Dendritic cell treated with granulocyte-macrophage colony-stimulating factor and Interleukin-4, amounts not matched to agents 40 ng/mL and 50 ng/mL, for 4 days (primary cell): ENCODE measurements around the gene DPEP1.
"Not testable (repeated sequence)": the region's sequence is repeated elsewhere in the genome, so short reads cannot be mapped to it uniquely, and the experiment has no call there.

Source experiments
- H3K27ac Mint-ChIP-seq: one replicate; pipeline ENCODE4 v1.8.0; 2022; ENCODE audit warnings: mild to moderate bottlenecking, mixed read lengths
- H3K27me3 Mint-ChIP-seq: one replicate; pipeline ENCODE4 v1.8.0; 2022; ENCODE audit warnings: mild to moderate bottlenecking, mixed read lengths
- H3K36me3 Mint-ChIP-seq: one replicate; pipeline ENCODE4 v1.8.0; 2022; ENCODE audit warnings: low read depth, mixed read lengths
- H3K4me1 Mint-ChIP-seq: one replicate; pipeline ENCODE4 v1.8.0; 2022; ENCODE audit warnings: low read depth, mixed read lengths
- H3K4me3 Mint-ChIP-seq: one replicate; pipeline ENCODE4 v1.8.0; 2022; ENCODE audit warnings: mild to moderate bottlenecking, moderate library complexity, mixed read lengths
- H3K9me3 Mint-ChIP-seq: one replicate; pipeline ENCODE4 v1.8.0; 2022; ENCODE audit warnings: mixed read lengths
- intact Hi-C: fragments of 100-400 bp; cut with micrococcal nuclease; formaldehyde crosslinking; loops from one replicate; pipeline ENCODE4 v1.15.0; 2022

DPEP1 gene

GRCh38 chr16:89613231-89613953, at the start of gene DPEP1:
TSS of gene DPEP1 (plus strand) at chr16:89613642. CDS start at chr16:89630411, 16,769 bp downstream.
- no peak within 1 kb of the TSS for H3K4me3 Mint-ChIP-seq
- intact Hi-C loops = no loop called here
- H3K27me3 Mint-ChIP-seq = peaks cover 18% of the 10 kb centered on the region
- H3K4me1 Mint-ChIP-seq = peaks cover 7% of the 10 kb centered on the region
- no peak within 1 kb of the TSS for H3K27ac Mint-ChIP-seq
- no peaks in the 10 kb centered on the region for H3K36me3 Mint-ChIP-seq
- H3K9me3 Mint-ChIP-seq = no peaks in the 10 kb centered on the region

- Mint-ChIP-seq H3K27me3 (peaks cover 2% of the 10 kb centered on the region), H3K4me1 (peaks cover 54% of the 10 kb centered on the region), H3K4me3 (no peak overlapping the region), H3K36me3 (peaks cover 49% of the 10 kb centered on the region), H3K27ac (peak overlapping the region; percentile 6), H3K9me3 (no peaks in the 10 kb centered on the region)
- intact Hi-C loops = loop anchor here (10.0 kb wide), 1 partner anchor 70 kb away; the partner anchor contains the start of gene ANKRD11
These were observed 48.8 kb upstream of the DPEP1 start for GRCh38 chr16:89564476-89565255.

DNA sequence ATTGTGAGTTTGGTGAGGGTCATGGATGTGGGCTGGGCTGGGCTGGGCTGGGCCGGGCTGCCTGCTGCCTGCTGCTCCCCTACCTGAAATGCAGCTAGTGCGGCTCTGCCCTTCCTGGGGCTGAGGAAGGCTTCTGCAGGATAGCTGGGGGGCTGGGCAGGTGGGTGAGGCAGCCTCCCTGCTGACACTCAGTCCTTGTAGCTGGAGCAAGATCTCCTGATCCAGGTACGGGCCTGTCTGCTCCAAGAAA, 48.3 kb upstream of the DPEP1 start:
- peak overlapping the region; percentile 57 for H3K4me3 Mint-ChIP-seq
- peaks cover 51% of the 10 kb centered on the region for H3K4me1 Mint-ChIP-seq
- H3K27ac Mint-ChIP-seq = peak overlapping the region; percentile 6
- H3K9me3 Mint-ChIP-seq = no peaks in the 10 kb centered on the region
- intact Hi-C loops = loop anchor here (10.0 kb wide), 1 partner anchor 70 kb away; the partner anchor contains the start of gene ANKRD11
- peaks cover 49% of the 10 kb centered on the region for H3K36me3 Mint-ChIP-seq
- H3K27me3 Mint-ChIP-seq = peaks cover 5% of the 10 kb centered on the region

DNA sequence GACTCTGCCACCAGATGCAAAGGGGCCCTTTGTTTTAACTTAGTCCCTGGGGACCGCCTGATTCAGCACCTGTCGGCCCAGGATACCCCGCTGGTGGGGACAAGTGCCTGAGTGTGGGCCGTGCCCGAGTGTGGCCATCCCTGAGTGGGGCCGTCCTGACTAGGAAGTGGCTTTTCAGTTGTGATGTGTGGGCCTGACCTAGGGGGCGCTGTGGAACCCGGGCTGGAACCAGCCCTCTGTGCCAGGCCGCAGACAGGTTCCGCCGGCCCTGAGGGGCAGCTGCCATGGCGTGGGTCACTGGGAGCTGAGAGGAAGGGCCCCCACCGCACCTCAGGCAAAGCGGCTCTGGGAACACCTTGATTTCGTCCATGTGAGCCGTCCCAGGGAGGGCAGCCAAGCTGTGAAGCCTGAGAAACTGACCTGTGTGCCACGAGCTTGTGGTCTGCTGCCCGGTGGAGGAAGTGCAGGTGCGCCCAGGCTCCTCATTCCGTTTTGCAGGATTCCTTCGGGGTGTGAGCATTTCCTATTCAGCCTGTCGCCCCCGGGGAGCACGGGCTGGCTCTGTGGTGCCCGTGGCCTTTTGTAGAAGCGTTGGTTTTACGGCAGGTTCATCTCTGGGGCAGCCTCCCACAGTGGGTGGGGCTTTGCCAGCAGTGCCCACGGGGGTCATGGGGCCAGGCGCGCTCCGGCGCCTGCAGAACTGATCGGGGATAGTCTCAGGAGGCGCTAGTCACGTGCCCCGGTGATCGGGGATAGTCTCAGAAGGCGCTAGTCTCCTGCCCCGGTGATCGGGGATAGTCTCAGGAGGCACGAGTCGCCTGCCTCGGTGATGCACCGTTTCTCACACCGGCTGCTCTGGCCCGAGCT, 47.7 kb upstream of the DPEP1 start:
- H3K4me3 Mint-ChIP-seq = peak overlapping the region; percentile 57
- H3K27me3 Mint-ChIP-seq = peaks cover 9% of the 10 kb centered on the region
- peak overlapping the region; percentile 6 for H3K27ac Mint-ChIP-seq
- intact Hi-C loops = loop anchor here (10.0 kb wide), 1 partner anchor 71 kb away; the partner anchor contains the start of gene ANKRD11
- H3K36me3 Mint-ChIP-seq = peaks cover 49% of the 10 kb centered on the region
- peaks cover 51% of the 10 kb centered on the region for H3K4me1 Mint-ChIP-seq
- H3K9me3 Mint-ChIP-seq = no peaks in the 10 kb centered on the region

DNA sequence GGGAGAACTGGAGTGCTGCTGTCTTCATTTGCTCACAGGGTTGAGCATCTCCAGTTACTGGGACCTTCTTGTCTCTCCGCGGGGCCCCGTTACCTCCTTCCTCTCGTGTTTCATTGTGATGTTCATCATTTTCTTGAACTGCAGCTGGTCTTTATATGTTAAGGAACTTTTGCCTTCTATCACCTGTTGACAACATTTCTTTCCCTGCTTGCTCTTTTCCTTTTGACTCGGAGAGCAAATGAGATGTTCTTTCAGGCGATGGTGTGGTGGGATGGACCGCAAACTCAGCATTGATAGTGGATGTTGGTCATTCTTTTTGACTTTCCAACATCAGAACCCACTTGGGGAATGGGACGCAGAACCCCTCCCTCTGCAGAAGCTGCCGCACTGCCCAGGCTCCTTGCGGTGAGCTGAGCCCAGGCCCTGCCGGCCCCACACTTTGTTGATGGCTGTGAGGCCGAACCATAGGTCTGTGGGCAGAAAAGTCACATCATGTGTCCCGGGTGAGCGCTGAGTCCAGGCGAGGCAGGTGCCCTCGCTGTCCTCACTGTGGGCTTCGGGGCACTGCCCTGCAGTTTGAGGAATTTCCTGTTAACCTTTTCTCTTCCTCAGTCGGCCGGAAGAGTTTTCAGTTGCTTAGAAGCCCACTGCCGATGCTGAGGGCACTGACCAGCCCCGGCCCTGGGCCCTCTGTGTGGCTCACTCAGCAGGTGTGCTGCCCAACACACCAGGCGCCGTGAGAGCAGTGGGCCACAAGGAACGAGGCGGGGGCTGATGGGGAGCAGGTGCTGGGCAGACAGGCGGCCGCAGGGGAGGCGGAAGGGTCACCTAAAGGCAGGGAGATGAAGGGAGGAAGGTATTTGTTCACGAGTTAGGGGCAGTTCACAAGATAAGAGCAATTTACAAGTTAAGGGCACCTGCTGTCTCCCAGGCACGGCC, 45.5 kb upstream of the DPEP1 start:
- Mint-ChIP-seq H3K9me3 (no peaks in the 10 kb centered on the region), H3K4me1 (peaks cover 44% of the 10 kb centered on the region), H3K4me3 (no peak overlapping the region), H3K27me3 (peaks cover 26% of the 10 kb centered on the region), H3K36me3 (peaks cover 30% of the 10 kb centered on the region), H3K27ac (no peak overlapping the region)
- intact Hi-C loops = loop anchor here (10.0 kb wide), 1 partner anchor 73 kb away; the partner anchor contains the start of gene ANKRD11

DNA sequence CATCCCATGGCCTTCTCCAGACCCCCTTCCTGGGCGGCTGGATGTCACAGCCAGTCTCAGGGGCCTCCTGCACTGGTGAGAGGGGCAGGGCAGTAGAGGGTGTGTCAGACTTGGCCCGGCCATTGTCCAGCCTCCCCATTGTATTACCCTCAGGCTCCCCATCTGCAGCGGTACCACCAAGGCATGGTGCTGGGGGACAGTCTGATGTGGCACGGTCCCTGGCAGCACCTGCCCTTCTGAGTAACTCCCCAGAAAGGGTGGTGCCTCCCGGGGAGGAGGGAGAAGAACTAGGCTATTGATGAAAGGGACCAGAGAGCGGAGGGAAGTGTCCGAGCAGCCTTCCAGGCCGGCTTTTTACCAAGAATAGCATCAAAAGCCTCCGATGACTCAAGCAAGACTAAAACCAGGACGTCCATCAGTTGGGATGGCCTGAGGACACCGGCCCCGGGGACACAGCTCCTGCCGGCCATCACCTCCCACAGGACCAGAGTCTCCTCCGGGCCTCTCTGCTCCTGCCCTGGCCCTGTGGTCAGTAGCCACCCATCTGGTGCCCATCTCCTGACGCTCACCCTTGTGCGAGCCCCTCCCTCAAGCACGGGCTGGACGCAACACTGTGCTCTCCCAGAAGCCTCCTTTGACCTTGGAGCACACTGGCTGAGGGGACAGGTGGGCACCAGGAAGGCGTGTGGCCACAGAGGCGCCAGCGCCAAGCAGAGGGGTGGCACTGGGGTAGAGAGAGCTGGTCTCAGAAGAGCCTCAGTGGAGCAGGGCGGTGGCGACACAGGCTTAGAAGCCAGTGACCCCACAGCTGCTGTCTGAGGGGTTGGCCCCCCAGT, 43.7 kb upstream of the DPEP1 start:
- Mint-ChIP-seq H3K27ac (peak overlapping the region; percentile 38), H3K27me3 (peaks cover 42% of the 10 kb centered on the region), H3K36me3 (peaks cover 12% of the 10 kb centered on the region), H3K9me3 (no peaks in the 10 kb centered on the region), H3K4me1 (peaks cover 26% of the 10 kb centered on the region), H3K4me3 (no peak overlapping the region)
- intact Hi-C loops = loop anchor here (10.0 kb wide), 1 partner anchor 75 kb away; the partner anchor contains the start of gene ANKRD11

- Mint-ChIP-seq H3K36me3 (peaks cover 6% of the 10 kb centered on the region), H3K4me3 (no peak overlapping the region), H3K27me3 (peaks cover 48% of the 10 kb centered on the region), H3K9me3 (no peaks in the 10 kb centered on the region), H3K27ac (peak overlapping the region; percentile 38), H3K4me1 (peaks cover 19% of the 10 kb centered on the region)
- intact Hi-C loops = no loop called here
These were observed 43.0 kb upstream of the DPEP1 start for GRCh38 chr16:89570342-89570923.

- Mint-ChIP-seq H3K27me3 (peaks cover 51% of the 10 kb centered on the region), H3K4me1 (peaks cover 12% of the 10 kb centered on the region)
- H3K27ac Mint-ChIP-seq, H3K4me3 Mint-ChIP-seq, intact Hi-C loops, H3K36me3 Mint-ChIP-seq, H3K9me3 Mint-ChIP-seq: not testable (repeated sequence)
These were observed 42.4 kb upstream of the DPEP1 start for GRCh38 chr16:89570983-89571598.

DNA sequence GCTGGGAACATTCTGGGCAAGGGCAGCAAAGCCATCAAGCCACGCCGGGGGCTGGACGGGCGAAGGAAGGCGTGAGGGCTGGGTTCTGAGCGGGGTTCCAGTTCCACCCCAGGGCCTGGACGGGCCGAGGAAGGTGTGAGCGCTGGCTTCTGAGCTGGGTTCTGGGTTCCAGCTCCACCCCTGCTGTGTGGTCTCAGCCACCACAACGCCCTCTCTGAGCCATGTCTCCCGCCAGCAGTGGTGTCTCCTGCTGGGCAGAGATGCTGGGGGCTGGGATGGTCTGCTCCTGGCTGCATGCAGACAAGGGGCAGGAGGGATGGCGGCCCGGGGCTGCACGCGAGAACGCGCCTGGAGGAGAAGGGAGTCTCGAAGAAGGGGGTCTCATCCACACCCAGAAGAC, 41.8 kb upstream of the DPEP1 start:
- H3K4me3 Mint-ChIP-seq = no peak overlapping the region
- intact Hi-C loops = no loop called here
- H3K9me3 Mint-ChIP-seq = no peaks in the 10 kb centered on the region
- peaks cover 10% of the 10 kb centered on the region for H3K4me1 Mint-ChIP-seq
- peaks cover 6% of the 10 kb centered on the region for H3K36me3 Mint-ChIP-seq
- H3K27me3 Mint-ChIP-seq = peaks cover 53% of the 10 kb centered on the region
- no peak overlapping the region for H3K27ac Mint-ChIP-seq

- H3K36me3 Mint-ChIP-seq = peaks cover 6% of the 10 kb centered on the region
- H3K4me3 Mint-ChIP-seq = no peak overlapping the region
- H3K4me1 Mint-ChIP-seq = peaks cover 10% of the 10 kb centered on the region
- H3K27me3 Mint-ChIP-seq = peaks cover 57% of the 10 kb centered on the region
- intact Hi-C loops = no loop called here
- H3K27ac Mint-ChIP-seq = no peak overlapping the region
- H3K9me3 Mint-ChIP-seq = no peaks in the 10 kb centered on the region
These were observed 41.4 kb upstream of the DPEP1 start for GRCh38 chr16:89572073-89572484.

- Mint-ChIP-seq H3K27ac (no peak overlapping the region), H3K4me1 (peaks cover 10% of the 10 kb centered on the region), H3K9me3 (no peaks in the 10 kb centered on the region)
These were observed 40.8 kb upstream of the DPEP1 start for GRCh38 chr16:89572485-89573205.

More at GRCh38 chr16:89572485-89573205, 40.8 kb upstream of the DPEP1 start:
- Mint-ChIP-seq H3K36me3 (peaks cover 3% of the 10 kb centered on the region), H3K4me3 (no peak overlapping the region), H3K27me3 (peaks cover 62% of the 10 kb centered on the region)
- intact Hi-C loops = no loop called here
